ENCODE measurements around the gene DUT.

- TF ChIP-seq RAD21 (IDR thresholded peaks at IDR 0.05; ENCODE audit: low read depth) (no peak), TEAD4 (IDR thresholded peaks at IDR 0.05) (no peak), TAF1 (IDR thresholded peaks at IDR 0.05; ENCODE audit: low read depth) (no peak), EP300 (IDR thresholded peaks at IDR 0.05; ENCODE audit: borderline replicate concordance) (no peak), EGR1 (IDR thresholded peaks at IDR 0.05) (no peak)
Measured at GRCh38 chr15:48371550-48371949, 40.3 kb downstream of the DUT start.
